HS-27A (cell line): ENCODE measurements around the gene FLNB.

Experiments
- DNase-seq: peaks from one replicate; pipeline ENCODE4 v3.0.0-alpha.2; 2012; ENCODE audit warnings: low read depth, missing footprints

FLNB gene

GRCh38 chr3:58106640-58107039 lies 98.4 kb downstream of the FLNB start:
- no peak for DNase-seq

GRCh38 chr3:58107597-58107996 lies 99.4 kb downstream of the FLNB start:
- DNase-seq = no peak

GRCh38 chr3:58109752-58110151 lies 101.5 kb downstream of the FLNB start:
- no peak for DNase-seq

- no peak for DNase-seq
Observed at GRCh38 chr3:58111513-58112184, 103.4 kb downstream of the FLNB start.

GRCh38 chr3:58112185-58112535 lies 103.9 kb downstream of the FLNB start:
- no peak for DNase-seq

GRCh38 chr3:58115175-58115574 lies 107.0 kb downstream of the FLNB start:
- no peak for DNase-seq

- DNase-seq = no peak
Observed at GRCh38 chr3:58116161-58116955, 108.1 kb downstream of the FLNB start.

GRCh38 chr3:58116985-58117384 lies 108.8 kb downstream of the FLNB start:
- no peak for DNase-seq

GRCh38 chr3:58117561-58118181 lies 109.4 kb downstream of the FLNB start:
- DNase-seq = no peak

- DNase-seq = no peak
Observed at GRCh38 chr3:58119186-58119585, 111.0 kb downstream of the FLNB start.

GRCh38 chr3:58120075-58120812 lies 112.0 kb downstream of the FLNB start:
- DNase-seq = no peak

GRCh38 chr3:58121183-58121582 lies 113.0 kb downstream of the FLNB start:
- DNase-seq = no peak

GRCh38 chr3:58122936-58123700 lies 114.9 kb downstream of the FLNB start:
- DNase-seq = no peak

GRCh38 chr3:58124387-58124786 lies 116.2 kb downstream of the FLNB start:
- DNase-seq = no peak

- no peak for DNase-seq
Observed at GRCh38 chr3:58129041-58129770, 121.0 kb downstream of the FLNB start.

- no peak for DNase-seq
Observed at GRCh38 chr3:58130591-58130990, 122.4 kb downstream of the FLNB start.

- DNase-seq = no peak
Observed at GRCh38 chr3:58131101-58131825, 123.0 kb downstream of the FLNB start.

GRCh38 chr3:58132850-58133249 lies 124.6 kb downstream of the FLNB start:
- no peak for DNase-seq

- no peak for DNase-seq
Observed at GRCh38 chr3:58134468-58134867, 126.2 kb downstream of the FLNB start.
